Testis (tissue), 2 donors: ENCODE data around the gene MBNL2.

Experiments used
- POLR2A ChIP-seq: fragments of 450-650 bp; IDR thresholded peaks from one replicate; pipeline ENCODE4 v1.6.1; 2017; ENCODE audit warnings: antibody characterized with exemption, mild to moderate bottlenecking, moderate library complexity
- TF ChIP-seq, protein P1 (sequence below), 3 experiments: fragments of 450-650 bp in 2 of 3; fragments of 200-600 bp in 1 of 3; sonication (generic) in 1 of 3; IDR thresholded peaks; one replicate each; pipeline ENCODE4 v1.5.1; 2016 to 2019; ENCODE audit warnings: antibody characterized with exemption in 3 of 3, mild to moderate bottlenecking in 2 of 3, moderate library complexity in 1 of 3

- TF ChIP-seq, protein P1, sequence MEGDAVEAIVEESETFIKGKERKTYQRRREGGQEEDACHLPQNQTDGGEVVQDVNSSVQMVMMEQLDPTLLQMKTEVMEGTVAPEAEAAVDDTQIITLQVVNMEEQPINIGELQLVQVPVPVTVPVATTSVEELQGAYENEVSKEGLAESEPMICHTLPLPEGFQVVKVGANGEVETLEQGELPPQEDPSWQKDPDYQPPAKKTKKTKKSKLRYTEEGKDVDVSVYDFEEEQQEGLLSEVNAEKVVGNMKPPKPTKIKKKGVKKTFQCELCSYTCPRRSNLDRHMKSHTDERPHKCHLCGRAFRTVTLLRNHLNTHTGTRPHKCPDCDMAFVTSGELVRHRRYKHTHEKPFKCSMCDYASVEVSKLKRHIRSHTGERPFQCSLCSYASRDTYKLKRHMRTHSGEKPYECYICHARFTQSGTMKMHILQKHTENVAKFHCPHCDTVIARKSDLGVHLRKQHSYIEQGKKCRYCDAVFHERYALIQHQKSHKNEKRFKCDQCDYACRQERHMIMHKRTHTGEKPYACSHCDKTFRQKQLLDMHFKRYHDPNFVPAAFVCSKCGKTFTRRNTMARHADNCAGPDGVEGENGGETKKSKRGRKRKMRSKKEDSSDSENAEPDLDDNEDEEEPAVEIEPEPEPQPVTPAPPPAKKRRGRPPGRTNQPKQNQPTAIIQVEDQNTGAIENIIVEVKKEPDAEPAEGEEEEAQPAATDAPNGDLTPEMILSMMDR (IDR thresholded peaks at IDR 0.05): no peak
- TF ChIP-seq POLR2A: no peak
Measured at GRCh38 chr13:97248243-97248642, 26.1 kb downstream of the MBNL2 start.
